H1 (cell line): ENCODE measurements around the gene KLHL29. TPM values are rescaled to one million over a fixed set of nuclear protein-coding genes. Genes with fewer than 3 reads are reported as not detected.

ENCODE experiments used
- KDM1A ChIP-seq: fragments of 200-600, 300-600 bp; sonication (generic); IDR thresholded peaks from 2 replicates; pipeline ENCODE4 v1.7.1; 2016; ENCODE audit warnings: mild to moderate bottlenecking, low read length, borderline replicate concordance
- KDM4A ChIP-seq: IDR thresholded peaks from one replicate; pipeline ENCODE4 v1.7.1; 2012; ENCODE audit warnings: low read depth, mild to moderate bottlenecking, moderate library complexity, low read length, inconsistent platforms; ENCODE audit not compliant: severe bottlenecking
- PHF8 ChIP-seq: fragments of 200-600 bp; sonication (generic); conservative IDR thresholded peaks from 2 replicates; pipeline ENCODE4 v1.7.1; 2012; ENCODE audit warnings: low read depth, mild to moderate bottlenecking, inconsistent platforms, low read length, moderate library complexity
- RFX5 ChIP-seq: IDR thresholded peaks from 2 replicates; pipeline ENCODE4 v1.6.1; 2011; ENCODE audit warnings: low read depth, low read length, improper control_type of control experiment, borderline replicate concordance
- TCF12 ChIP-seq: IDR thresholded peaks from 2 replicates; pipeline ENCODE4 v1.6.1; 2011; ENCODE audit warnings: low read depth, mild to moderate bottlenecking, low read length
- polyA plus RNA-seq, 7 experiments: library from polyadenylated mRNA; depleted of rRNA in 3 of 7; stranded (reverse) in 5 of 7; unstranded in 2 of 7; fragments of >200 nt in 5 of 7; fragments of 200-250 nt in 2 of 7; gene quantifications; 1 replicate in 5 of 7; 2 replicates in 1 of 7; 4 replicates in 1 of 7; pipeline versions ENCODE4 v1.2.1 to v1.2.3, GENCODE V29; 2011 to 2013; ENCODE audit warnings: missing spikeins in 2 of 7, mixed read lengths in 2 of 7
- total RNA-seq: library from RNA; stranded (reverse); fragmentation: NEBNext Ultra II Directional; extraction: Animal tissue kit (Norgen Biotek cat#: 25700); gene quantifications from 2 replicates; pipeline ENCODE4 v1.2.1, GENCODE V29; 2021
- TF ChIP-seq, protein P1 (sequence below): fragments of 300-600 bp; sonication (generic); IDR thresholded peaks from 2 replicates; pipeline ENCODE4 v1.7.1; 2012; ENCODE audit warnings: low read length, moderate library complexity, mild to moderate bottlenecking, inconsistent platforms; ENCODE audit not compliant: insufficient replicate concordance
- TF ChIP-seq, protein P2 (sequence below): IDR thresholded peaks from 2 replicates; pipeline ENCODE4 v1.6.1; 2012; ENCODE audit warnings: low read length, inconsistent platforms

KLHL29 gene
- total and polyA plus RNA-seq, 2 of the 8 experiments (the other 6 are each of a cell fraction or from before 2014, with no cell fraction given): 1.1 to 4.7 TPM

DNA sequence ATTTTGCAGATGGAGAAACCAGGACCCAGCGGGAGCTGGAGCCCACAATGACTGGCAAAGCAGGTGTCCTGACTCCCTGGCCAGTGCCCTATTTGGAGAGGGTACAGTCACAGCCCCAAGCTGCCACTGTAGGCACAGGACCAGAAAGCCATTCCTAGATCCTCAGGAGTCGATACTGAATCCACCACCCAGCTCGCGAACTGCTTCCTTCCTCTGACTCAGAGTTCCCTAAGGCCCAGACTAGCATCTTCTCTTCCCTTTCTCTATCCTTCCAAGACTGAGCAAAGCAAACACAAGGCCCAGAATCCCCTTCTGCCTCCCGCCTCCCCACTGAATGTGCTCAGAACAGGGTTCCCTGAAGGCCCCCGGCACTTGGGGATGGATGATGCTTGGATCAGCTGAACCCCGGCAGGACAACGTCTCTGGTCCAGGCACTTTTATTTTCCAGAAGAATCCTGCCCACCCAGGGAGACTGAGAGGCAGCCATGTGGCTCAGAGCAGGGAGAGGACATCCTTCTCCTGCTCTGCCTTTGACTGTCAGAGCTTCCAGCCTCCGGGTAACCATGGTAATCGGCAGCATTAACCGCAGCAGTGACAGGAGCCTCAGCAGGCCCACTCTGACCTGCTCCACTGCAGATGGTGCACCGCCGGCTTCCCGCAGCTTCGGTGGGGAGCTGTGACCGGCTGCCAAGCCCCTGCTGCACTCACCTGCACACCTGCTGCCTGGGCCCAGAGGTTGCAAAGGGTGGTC, 34.8 kb upstream of the KLHL29 start (continued):
- TF ChIP-seq, protein P1, sequence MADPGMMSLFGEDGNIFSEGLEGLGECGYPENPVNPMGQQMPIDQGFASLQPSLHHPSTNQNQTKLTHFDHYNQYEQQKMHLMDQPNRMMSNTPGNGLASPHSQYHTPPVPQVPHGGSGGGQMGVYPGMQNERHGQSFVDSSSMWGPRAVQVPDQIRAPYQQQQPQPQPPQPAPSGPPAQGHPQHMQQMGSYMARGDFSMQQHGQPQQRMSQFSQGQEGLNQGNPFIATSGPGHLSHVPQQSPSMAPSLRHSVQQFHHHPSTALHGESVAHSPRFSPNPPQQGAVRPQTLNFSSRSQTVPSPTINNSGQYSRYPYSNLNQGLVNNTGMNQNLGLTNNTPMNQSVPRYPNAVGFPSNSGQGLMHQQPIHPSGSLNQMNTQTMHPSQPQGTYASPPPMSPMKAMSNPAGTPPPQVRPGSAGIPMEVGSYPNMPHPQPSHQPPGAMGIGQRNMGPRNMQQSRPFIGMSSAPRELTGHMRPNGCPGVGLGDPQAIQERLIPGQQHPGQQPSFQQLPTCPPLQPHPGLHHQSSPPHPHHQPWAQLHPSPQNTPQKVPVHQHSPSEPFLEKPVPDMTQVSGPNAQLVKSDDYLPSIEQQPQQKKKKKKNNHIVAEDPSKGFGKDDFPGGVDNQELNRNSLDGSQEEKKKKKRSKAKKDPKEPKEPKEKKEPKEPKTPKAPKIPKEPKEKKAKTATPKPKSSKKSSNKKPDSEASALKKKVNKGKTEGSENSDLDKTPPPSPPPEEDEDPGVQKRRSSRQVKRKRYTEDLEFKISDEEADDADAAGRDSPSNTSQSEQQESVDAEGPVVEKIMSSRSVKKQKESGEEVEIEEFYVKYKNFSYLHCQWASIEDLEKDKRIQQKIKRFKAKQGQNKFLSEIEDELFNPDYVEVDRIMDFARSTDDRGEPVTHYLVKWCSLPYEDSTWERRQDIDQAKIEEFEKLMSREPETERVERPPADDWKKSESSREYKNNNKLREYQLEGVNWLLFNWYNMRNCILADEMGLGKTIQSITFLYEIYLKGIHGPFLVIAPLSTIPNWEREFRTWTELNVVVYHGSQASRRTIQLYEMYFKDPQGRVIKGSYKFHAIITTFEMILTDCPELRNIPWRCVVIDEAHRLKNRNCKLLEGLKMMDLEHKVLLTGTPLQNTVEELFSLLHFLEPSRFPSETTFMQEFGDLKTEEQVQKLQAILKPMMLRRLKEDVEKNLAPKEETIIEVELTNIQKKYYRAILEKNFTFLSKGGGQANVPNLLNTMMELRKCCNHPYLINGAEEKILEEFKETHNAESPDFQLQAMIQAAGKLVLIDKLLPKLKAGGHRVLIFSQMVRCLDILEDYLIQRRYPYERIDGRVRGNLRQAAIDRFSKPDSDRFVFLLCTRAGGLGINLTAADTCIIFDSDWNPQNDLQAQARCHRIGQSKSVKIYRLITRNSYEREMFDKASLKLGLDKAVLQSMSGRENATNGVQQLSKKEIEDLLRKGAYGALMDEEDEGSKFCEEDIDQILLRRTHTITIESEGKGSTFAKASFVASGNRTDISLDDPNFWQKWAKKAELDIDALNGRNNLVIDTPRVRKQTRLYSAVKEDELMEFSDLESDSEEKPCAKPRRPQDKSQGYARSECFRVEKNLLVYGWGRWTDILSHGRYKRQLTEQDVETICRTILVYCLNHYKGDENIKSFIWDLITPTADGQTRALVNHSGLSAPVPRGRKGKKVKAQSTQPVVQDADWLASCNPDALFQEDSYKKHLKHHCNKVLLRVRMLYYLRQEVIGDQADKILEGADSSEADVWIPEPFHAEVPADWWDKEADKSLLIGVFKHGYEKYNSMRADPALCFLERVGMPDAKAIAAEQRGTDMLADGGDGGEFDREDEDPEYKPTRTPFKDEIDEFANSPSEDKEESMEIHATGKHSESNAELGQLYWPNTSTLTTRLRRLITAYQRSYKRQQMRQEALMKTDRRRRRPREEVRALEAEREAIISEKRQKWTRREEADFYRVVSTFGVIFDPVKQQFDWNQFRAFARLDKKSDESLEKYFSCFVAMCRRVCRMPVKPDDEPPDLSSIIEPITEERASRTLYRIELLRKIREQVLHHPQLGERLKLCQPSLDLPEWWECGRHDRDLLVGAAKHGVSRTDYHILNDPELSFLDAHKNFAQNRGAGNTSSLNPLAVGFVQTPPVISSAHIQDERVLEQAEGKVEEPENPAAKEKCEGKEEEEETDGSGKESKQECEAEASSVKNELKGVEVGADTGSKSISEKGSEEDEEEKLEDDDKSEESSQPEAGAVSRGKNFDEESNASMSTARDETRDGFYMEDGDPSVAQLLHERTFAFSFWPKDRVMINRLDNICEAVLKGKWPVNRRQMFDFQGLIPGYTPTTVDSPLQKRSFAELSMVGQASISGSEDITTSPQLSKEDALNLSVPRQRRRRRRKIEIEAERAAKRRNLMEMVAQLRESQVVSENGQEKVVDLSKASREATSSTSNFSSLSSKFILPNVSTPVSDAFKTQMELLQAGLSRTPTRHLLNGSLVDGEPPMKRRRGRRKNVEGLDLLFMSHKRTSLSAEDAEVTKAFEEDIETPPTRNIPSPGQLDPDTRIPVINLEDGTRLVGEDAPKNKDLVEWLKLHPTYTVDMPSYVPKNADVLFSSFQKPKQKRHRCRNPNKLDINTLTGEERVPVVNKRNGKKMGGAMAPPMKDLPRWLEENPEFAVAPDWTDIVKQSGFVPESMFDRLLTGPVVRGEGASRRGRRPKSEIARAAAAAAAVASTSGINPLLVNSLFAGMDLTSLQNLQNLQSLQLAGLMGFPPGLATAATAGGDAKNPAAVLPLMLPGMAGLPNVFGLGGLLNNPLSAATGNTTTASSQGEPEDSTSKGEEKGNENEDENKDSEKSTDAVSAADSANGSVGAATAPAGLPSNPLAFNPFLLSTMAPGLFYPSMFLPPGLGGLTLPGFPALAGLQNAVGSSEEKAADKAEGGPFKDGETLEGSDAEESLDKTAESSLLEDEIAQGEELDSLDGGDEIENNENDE: no peak
- no peak for TF ChIP-seq RFX5
- no peak for TF ChIP-seq KDM1A
- no peak for TF ChIP-seq TCF12
- TF ChIP-seq, protein P2, sequence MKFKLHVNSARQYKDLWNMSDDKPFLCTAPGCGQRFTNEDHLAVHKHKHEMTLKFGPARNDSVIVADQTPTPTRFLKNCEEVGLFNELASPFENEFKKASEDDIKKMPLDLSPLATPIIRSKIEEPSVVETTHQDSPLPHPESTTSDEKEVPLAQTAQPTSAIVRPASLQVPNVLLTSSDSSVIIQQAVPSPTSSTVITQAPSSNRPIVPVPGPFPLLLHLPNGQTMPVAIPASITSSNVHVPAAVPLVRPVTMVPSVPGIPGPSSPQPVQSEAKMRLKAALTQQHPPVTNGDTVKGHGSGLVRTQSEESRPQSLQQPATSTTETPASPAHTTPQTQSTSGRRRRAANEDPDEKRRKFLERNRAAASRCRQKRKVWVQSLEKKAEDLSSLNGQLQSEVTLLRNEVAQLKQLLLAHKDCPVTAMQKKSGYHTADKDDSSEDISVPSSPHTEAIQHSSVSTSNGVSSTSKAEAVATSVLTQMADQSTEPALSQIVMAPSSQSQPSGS: no peak
- no peak for TF ChIP-seq PHF8
- no peak for TF ChIP-seq KDM4A
